ENCODE results near the gene GNA14. TPM values are rescaled to one million over a fixed set of nuclear protein-coding genes. Genes with fewer than 3 reads are reported as not detected.
"Not testable (repeated sequence)": the region's sequence is repeated elsewhere in the genome, so short reads cannot be mapped to it uniquely, and the experiment has no call there.

The GNA14 gene
- total RNA-seq, 2 experiments from 2014 or later = not detected

- DNase-seq (no peak), ATAC-seq (ENCODE audit: low read depth) (no peak)
- no peaks in the 10 kb centered on the region for H3K36me3 Mint-ChIP-seq
- H3K27ac Mint-ChIP-seq = no peak overlapping the region
- no peak overlapping the region for H3K4me3 Mint-ChIP-seq
- POLR2A ChIA-PET = no interaction called here
- peaks cover 2% of the 10 kb centered on the region for H3K27me3 Mint-ChIP-seq
- H3K9me3 Mint-ChIP-seq = no peaks in the 10 kb centered on the region
- H3K4me1 Mint-ChIP-seq = peaks cover 4% of the 10 kb centered on the region
Observed at GRCh38 chr9:77589046-77589795, 58.9 kb downstream of the GNA14 start.

DNA sequence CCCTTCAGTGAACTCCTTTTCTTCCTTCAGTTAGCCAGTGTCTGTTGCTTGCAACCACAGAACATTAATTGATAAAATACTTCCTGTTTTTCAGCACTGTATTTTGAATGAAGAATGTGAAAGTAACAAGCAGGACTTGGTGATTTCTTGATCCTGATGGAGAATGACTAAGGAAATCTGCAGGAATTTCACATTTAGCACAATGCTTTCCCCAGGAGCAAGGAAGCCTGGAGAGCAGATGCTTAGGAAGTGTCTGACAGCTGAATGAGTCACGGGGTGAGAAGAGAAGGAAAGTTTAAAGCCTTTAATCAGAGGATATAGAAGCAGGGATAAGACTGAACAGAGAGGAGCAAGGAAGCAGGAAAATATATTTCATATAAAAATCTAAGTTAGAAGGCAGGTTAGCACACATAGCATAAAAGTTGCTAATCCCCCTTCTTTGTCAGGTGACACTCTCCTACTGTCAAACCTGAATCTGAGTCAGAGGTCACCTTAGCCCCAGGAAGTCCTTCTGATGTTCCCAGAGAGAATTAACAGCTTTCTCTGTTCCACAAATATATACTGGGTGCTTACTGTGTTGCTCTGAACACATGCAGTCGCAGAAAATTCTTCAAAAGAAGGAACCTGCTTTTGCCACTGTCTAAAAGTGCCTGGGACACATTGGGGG lies 59.7 kb downstream of the GNA14 start:
- POLR2A ChIA-PET = no interaction called here
- H3K9me3 Mint-ChIP-seq = no peaks in the 10 kb centered on the region
- peaks cover 4% of the 10 kb centered on the region for H3K4me1 Mint-ChIP-seq
- H3K36me3 Mint-ChIP-seq = no peaks in the 10 kb centered on the region
- H3K27ac Mint-ChIP-seq = no peak overlapping the region
- DNase-seq = no peak
- peaks cover 2% of the 10 kb centered on the region for H3K27me3 Mint-ChIP-seq
- ATAC-seq (ENCODE audit: low read depth) = no peak
- peak overlapping the region; percentile 31 for H3K4me3 Mint-ChIP-seq

GRCh38 chr9:77587851-77588250 lies 60.3 kb downstream of the GNA14 start:
- Mint-ChIP-seq H3K4me3 (no peak overlapping the region), H3K27me3 (peaks cover 2% of the 10 kb centered on the region), H3K9me3 (no peaks in the 10 kb centered on the region), H3K27ac (no peak overlapping the region), H3K36me3 (no peaks in the 10 kb centered on the region), H3K4me1 (peaks cover 4% of the 10 kb centered on the region)
- DNase-seq = no peak
- ATAC-seq (ENCODE audit: low read depth) = no peak
- POLR2A ChIA-PET = no interaction called here

GRCh38 chr9:77587042-77587441 lies 61.1 kb downstream of the GNA14 start:
- no peaks in the 10 kb centered on the region for H3K9me3 Mint-ChIP-seq
- DNase-seq = no peak
- ATAC-seq (ENCODE audit: low read depth) = no peak
- peaks cover 4% of the 10 kb centered on the region for H3K4me1 Mint-ChIP-seq
- H3K27ac Mint-ChIP-seq = no peak overlapping the region
- H3K27me3 Mint-ChIP-seq = peaks cover 2% of the 10 kb centered on the region
- no peaks in the 10 kb centered on the region for H3K36me3 Mint-ChIP-seq
- POLR2A ChIA-PET = no interaction called here
- no peak overlapping the region for H3K4me3 Mint-ChIP-seq

- Mint-ChIP-seq H3K9me3 (no peaks in the 10 kb centered on the region), H3K27ac (no peak overlapping the region), H3K4me1 (peaks cover 4% of the 10 kb centered on the region), H3K27me3 (peaks cover 2% of the 10 kb centered on the region), H3K36me3 (no peaks in the 10 kb centered on the region), H3K4me3 (no peak overlapping the region)
- POLR2A ChIA-PET = no interaction called here
- ATAC-seq (ENCODE audit: low read depth) (no peak), DNase-seq (no peak)
Observed at GRCh38 chr9:77586591-77586990, 61.5 kb downstream of the GNA14 start.

DNA sequence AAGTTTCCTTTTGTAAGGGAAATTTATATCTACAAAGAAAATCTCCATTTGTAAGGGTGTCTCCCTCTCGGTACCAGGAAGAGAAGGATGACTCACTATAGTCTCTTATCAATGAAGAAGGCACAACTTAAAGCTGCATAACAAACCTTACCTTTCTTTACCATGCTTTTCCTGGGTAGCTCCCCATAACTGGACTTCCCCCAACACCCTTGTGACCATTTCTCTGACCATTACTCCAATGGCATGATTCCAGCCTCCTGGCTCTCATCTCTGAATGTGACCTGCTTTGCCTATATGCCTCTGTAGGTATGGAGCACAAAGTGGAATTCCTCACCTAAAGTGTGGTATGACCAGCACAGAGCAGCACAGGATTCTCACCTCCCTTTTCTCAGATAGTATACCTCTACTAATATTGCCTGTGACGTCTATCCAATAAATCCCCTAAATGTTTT lies 62.8 kb downstream of the GNA14 start:
- no peak for ATAC-seq (ENCODE audit: low read depth)
- Mint-ChIP-seq H3K27ac (no peak overlapping the region), H3K36me3 (no peaks in the 10 kb centered on the region), H3K4me3 (no peak overlapping the region), H3K9me3 (no peaks in the 10 kb centered on the region), H3K4me1 (peaks cover 4% of the 10 kb centered on the region), H3K27me3 (peaks cover 2% of the 10 kb centered on the region)
- POLR2A ChIA-PET = no interaction called here
- no peak for DNase-seq

- DNase-seq; H3K4me3 Mint-ChIP-seq; ATAC-seq (ENCODE audit: low read depth); H3K27me3 Mint-ChIP-seq; H3K36me3 Mint-ChIP-seq; H3K4me1 Mint-ChIP-seq; H3K27ac Mint-ChIP-seq; POLR2A ChIA-PET; H3K9me3 Mint-ChIP-seq: not testable (repeated sequence)
Observed at GRCh38 chr9:77584927-77585326, 63.2 kb downstream of the GNA14 start.

DNA sequence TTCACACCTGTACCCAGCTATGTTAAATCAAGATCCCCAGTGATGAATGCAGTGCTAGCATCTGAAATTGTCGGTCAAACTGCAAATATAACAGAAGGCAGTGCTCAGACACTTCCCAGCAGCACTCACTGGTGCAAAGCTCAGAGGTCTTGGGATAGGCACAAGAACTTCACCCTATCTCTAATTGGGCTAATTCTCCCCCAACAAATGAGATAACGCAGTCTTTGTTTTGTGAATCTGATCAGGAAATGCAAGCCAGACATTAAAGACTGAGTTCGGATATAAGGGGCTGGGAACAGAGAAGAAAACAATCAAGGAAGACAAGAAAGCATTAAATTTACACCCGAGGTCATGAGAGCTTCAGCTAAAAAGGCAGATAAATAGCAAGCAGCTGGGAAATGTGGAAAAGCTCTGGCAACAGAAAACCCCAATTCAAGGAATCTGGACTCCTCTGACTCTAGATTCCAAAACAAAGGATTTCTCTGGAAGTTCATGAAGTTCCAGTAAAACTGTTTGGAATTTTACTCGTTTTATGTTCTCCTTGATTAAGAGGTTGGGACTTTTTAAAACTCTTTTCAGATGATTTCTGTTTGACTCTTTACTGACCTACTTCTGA lies 65.1 kb downstream of the GNA14 start:
- no peak overlapping the region for H3K4me3 Mint-ChIP-seq
- H3K9me3 Mint-ChIP-seq = peaks cover 1% of the 10 kb centered on the region
- H3K4me1 Mint-ChIP-seq = peaks cover under 1% of the 10 kb centered on the region
- H3K27me3 Mint-ChIP-seq = peaks cover 2% of the 10 kb centered on the region
- POLR2A ChIA-PET = no interaction called here
- H3K27ac Mint-ChIP-seq = no peak overlapping the region
- no peak for DNase-seq
- no peaks in the 10 kb centered on the region for H3K36me3 Mint-ChIP-seq
- no peak for ATAC-seq (ENCODE audit: low read depth)

DNA sequence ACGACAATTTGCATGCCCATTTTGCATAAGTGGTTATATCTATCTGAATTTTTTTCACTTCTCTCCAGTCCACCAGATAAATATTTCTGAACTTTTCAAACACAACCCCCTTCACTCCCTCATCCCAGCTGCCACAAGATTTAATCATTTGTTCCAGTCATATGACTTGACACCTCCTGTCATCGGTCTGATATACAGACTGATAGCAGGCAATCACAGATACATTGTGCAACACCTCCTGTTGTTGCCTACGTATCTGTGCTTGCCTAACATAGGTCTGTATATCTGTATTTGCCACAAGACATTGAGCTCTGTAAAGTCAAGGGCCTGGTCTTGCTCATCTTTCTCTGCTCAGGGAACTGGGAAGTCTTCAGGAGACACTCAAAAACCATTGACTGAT lies 65.6 kb downstream of the GNA14 start:
- Mint-ChIP-seq H3K9me3 (peaks cover 1% of the 10 kb centered on the region), H3K36me3 (no peaks in the 10 kb centered on the region), H3K4me1 (no peaks in the 10 kb centered on the region), H3K4me3 (no peak overlapping the region), H3K27ac (no peak overlapping the region), H3K27me3 (peaks cover 2% of the 10 kb centered on the region)
- no peak for ATAC-seq (ENCODE audit: low read depth)
- POLR2A ChIA-PET = no interaction called here
- DNase-seq = no peak

DNA sequence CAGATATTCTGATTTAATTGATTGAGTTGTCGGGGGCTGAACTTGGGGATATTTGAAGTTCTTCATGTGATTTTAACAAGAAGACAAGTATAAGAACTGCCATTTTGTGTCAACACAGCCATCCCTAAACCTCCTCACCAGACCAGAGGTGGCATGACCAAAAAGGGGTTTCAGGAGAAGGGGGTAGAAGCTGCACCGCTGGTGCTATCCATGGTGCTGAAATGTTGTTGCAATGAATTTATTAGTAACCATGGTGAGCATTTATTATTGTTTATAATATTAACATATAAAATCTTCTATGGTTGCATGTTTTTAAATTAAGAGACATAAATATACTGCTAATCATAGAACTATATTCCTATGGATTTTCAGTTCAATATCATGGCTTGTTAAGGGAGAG lies 72.3 kb downstream of the GNA14 start:
- POLR2A ChIA-PET = no interaction called here
- ATAC-seq (ENCODE audit: low read depth) (no peak), DNase-seq (no peak)

GRCh38 chr9:77569335-77569734 lies 78.8 kb downstream of the GNA14 start:
- no peak for ATAC-seq (ENCODE audit: low read depth)

More for the DNA sequence above, 72.3 kb downstream of the GNA14 start:
- Mint-ChIP-seq H3K4me3 (no peak overlapping the region), H3K27ac (no peak overlapping the region), H3K27me3 (peaks cover 4% of the 10 kb centered on the region), H3K36me3 (no peaks in the 10 kb centered on the region), H3K9me3 (peaks cover 1% of the 10 kb centered on the region), H3K4me1 (no peaks in the 10 kb centered on the region)

DNA sequence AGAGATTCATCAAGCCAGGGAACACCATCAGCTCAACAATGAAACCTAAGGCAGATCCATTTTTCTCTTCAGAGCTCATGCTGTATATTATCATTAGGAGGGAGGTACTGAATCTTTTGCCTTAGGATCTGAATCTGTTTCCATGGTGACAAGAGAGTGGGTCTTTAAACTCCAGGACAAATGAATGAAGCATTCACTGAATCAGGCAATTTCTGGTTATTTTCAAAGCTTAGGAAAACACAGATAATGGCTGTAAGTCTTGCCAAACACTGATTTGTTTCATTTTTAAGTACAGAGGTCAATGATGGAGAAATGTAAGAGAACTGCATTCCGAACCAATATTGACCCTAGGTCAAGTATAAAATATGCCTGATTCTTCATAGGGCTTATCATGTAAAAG lies 84.9 kb downstream of the GNA14 start:
- Mint-ChIP-seq H3K36me3 (no peaks in the 10 kb centered on the region), H3K4me1 (peaks cover 2% of the 10 kb centered on the region), H3K4me3 (no peak overlapping the region), H3K27me3 (peaks cover 11% of the 10 kb centered on the region), H3K27ac (no peak overlapping the region), H3K9me3 (no peaks in the 10 kb centered on the region)
- ATAC-seq (ENCODE audit: low read depth) (no peak), DNase-seq (no peak)
- POLR2A ChIA-PET = no interaction called here

More at GRCh38 chr9:77569335-77569734, 78.8 kb downstream of the GNA14 start:
- Mint-ChIP-seq H3K4me3 (no peak overlapping the region), H3K27ac (no peak overlapping the region), H3K27me3 (peaks cover 6% of the 10 kb centered on the region), H3K4me1 (no peaks in the 10 kb centered on the region), H3K9me3 (no peaks in the 10 kb centered on the region), H3K36me3 (no peaks in the 10 kb centered on the region)
- DNase-seq = no peak
- POLR2A ChIA-PET = no interaction called here

GRCh38 chr9:77562019-77562748 lies 85.9 kb downstream of the GNA14 start:
- no peaks in the 10 kb centered on the region for H3K36me3 Mint-ChIP-seq
- ATAC-seq (ENCODE audit: low read depth) = no peak
- no peak overlapping the region for H3K27ac Mint-ChIP-seq
- H3K4me1 Mint-ChIP-seq = peaks cover 2% of the 10 kb centered on the region
- POLR2A ChIA-PET = no interaction called here
- H3K27me3 Mint-ChIP-seq = peaks cover 11% of the 10 kb centered on the region
- no peaks in the 10 kb centered on the region for H3K9me3 Mint-ChIP-seq
- DNase-seq = no peak
- H3K4me3 Mint-ChIP-seq = no peak overlapping the region
